ENCODE measurements around the gene KRT36.

- no peak for TF ChIP-seq POLR2A (IDR thresholded peaks at IDR 0.05)
- TF ChIP-seq, protein P1, sequence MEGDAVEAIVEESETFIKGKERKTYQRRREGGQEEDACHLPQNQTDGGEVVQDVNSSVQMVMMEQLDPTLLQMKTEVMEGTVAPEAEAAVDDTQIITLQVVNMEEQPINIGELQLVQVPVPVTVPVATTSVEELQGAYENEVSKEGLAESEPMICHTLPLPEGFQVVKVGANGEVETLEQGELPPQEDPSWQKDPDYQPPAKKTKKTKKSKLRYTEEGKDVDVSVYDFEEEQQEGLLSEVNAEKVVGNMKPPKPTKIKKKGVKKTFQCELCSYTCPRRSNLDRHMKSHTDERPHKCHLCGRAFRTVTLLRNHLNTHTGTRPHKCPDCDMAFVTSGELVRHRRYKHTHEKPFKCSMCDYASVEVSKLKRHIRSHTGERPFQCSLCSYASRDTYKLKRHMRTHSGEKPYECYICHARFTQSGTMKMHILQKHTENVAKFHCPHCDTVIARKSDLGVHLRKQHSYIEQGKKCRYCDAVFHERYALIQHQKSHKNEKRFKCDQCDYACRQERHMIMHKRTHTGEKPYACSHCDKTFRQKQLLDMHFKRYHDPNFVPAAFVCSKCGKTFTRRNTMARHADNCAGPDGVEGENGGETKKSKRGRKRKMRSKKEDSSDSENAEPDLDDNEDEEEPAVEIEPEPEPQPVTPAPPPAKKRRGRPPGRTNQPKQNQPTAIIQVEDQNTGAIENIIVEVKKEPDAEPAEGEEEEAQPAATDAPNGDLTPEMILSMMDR (IDR thresholded peaks at IDR 0.05) = no peak
Observed at GRCh38 chr17:41518789-41519449, 29.2 kb upstream of the KRT36 start, which contains the start of gene KRT15.

All from adrenal gland (tissue), 5 donors.